Stomach (tissue), 9 donors: ENCODE data around the gene MRPL34. TPM values are rescaled to one million over a fixed set of nuclear protein-coding genes. Genes with fewer than 3 reads are reported as not detected.

Source experiments
- DNase-seq, 2 donors: peaks; one replicate each; pipeline versions ENCODE4 v3.0.0 to v3.0.0-alpha.2; 2013 to 2019
- H3K27ac ChIP-seq, 5 donors: fragments of 200-600 bp in 4 of 5; sonication (generic) in 4 of 5; one replicate each; pipeline ENCODE4 v1.5.1; 2013 to 2019; ENCODE audit warnings: mild to moderate bottlenecking in 1 of 5, moderate library complexity in 1 of 5
- H3K27me3 ChIP-seq, 3 donors: fragments of 200-600 bp; sonication (generic); one replicate each; pipeline ENCODE4 v1.5.1; 2017 to 2019; ENCODE audit warnings: mixed run types in 1 of 3
- H3K36me3 ChIP-seq, 4 donors: fragments of 200-600 bp; sonication (generic); 1 replicate in 3 of 4; 2 replicates in 1 of 4; pipeline ENCODE4 v1.5.1; 2016 to 2019
- H3K4me1 ChIP-seq, 4 donors: fragments of 200-600 bp; sonication (generic); one replicate each; pipeline ENCODE4 v1.5.1; 2016 to 2019
- H3K4me3 ChIP-seq, 4 donors: fragments of 200-600 bp; sonication (generic) in 3 of 4; one replicate each; pipeline ENCODE4 v1.5.1; 2016 to 2019; ENCODE audit warnings: mild to moderate bottlenecking in 1 of 4
- H3K9me3 ChIP-seq, 4 donors: fragments of 200-600 bp; sonication (generic); one replicate each; pipeline ENCODE4 v1.5.1; 2016 to 2019
- EP300 ChIP-seq: sonication (generic); formaldehyde crosslinking; IDR thresholded peaks from one replicate; pipeline ENCODE4 v1.6.1; 2017; ENCODE audit warnings: antibody characterized with exemption
- POLR2A ChIP-seq, 4 donors: fragments of 450-650 bp; IDR thresholded peaks; one replicate each; pipeline ENCODE4 v1.6.1; 2016; ENCODE audit warnings: antibody characterized with exemption in 4 of 4, control low read depth in 2 of 4, mild to moderate bottlenecking in 1 of 4, moderate library complexity in 1 of 4
- POLR2AphosphoS5 ChIP-seq, 3 donors: sonication (generic); formaldehyde crosslinking; IDR thresholded peaks; one replicate each; pipeline ENCODE4 v1.6.1; 2016; ENCODE audit warnings: antibody characterized with exemption in 3 of 3
- WGBS, 5 donors: extraction: QIAGEN DNeasy Blood & Tissue Kit in 3 of 5; methylation state at CpG; one replicate each; pipeline versions ENCODE4 v1.1.5 to v1.1.7; 2013 to 2018; 5-methylcytosine and 5-hydroxymethylcytosine counted together
- intact Hi-C: fragments of 100-400 bp; cut with DNase I; formaldehyde crosslinking; loops from one replicate; pipeline ENCODE4 v1.15.1; 2023; ENCODE audit warnings: low total_unique reads
- polyA plus RNA-seq, 3 donors: library from polyadenylated mRNA; stranded (reverse); fragments of 200-250 nt; gene quantifications; one replicate each; pipeline ENCODE4 v1.2.3, GENCODE V29; 2013
- total RNA-seq, 5 donors: library from RNA; depleted of rRNA; stranded (reverse); fragments of >200 nt; gene quantifications; one replicate each; pipeline versions ENCODE4 v1.1.0 to v1.2.3, GENCODE V29; 2014 to 2016
- TF ChIP-seq, protein P1 (sequence below), 7 experiments: fragments of 450-650 bp in 4 of 7; fragments of 200-600 bp in 3 of 7; sonication (generic) in 3 of 7; IDR thresholded peaks; one replicate each; pipeline ENCODE4 v1.5.1; 2016 to 2019; ENCODE audit warnings: antibody characterized with exemption in 7 of 7, control low read depth in 2 of 7, mild to moderate bottlenecking in 1 of 7
- donor health status: healthy with polysubstance abuse.
- donor health status: Bipolar disorder and iron deficiency.
- donor health status: healthy.

The MRPL34 gene
- total and polyA plus RNA-seq, 8 donors, result 6.6 to 200 (median 155) TPM

DNA sequence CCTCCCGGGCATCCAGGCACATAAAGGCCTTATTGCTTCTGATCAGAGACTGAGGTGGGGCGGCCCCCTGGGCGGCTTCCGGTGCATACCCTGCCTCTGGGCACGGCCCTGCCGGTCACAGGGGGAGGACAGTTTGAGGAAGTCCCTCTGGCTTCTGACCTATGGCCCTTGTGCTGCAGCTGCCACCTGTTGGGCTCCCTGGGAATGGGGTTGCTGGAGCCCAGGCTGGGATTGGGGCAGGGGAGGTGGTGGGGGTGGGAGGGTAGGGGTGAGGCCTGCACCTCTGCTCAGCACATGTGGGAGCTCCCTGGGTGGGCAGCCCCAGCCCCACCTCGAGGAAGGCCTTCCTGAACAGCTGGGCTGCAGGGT lies 18.3 kb downstream of the MRPL34 start:
- Histone ChIP-seq H3K27me3 (peaks cover 0 to 9% (median under 1%) of the 10 kb centered on the region in 3 donors), H3K4me3 (peak overlapping the region in 1 of 4 donors; percentile 3), H3K9me3 (no peaks in the 10 kb centered on the region), H3K36me3 (peaks cover 33 to 57% (median 48%) of the 10 kb centered on the region in 4 donors), H3K27ac (peak overlapping the region in 1 of 5 donors; percentile 4), H3K4me1 (peaks cover 11 to 29% (median 25%) of the 10 kb centered on the region in 4 donors)
- TF ChIP-seq POLR2A (IDR thresholded peaks at IDR 0.05) (no peak), POLR2AphosphoS5 (IDR thresholded peaks at IDR 0.05) (no peak), EP300 (no peak)
- TF ChIP-seq, protein P1, sequence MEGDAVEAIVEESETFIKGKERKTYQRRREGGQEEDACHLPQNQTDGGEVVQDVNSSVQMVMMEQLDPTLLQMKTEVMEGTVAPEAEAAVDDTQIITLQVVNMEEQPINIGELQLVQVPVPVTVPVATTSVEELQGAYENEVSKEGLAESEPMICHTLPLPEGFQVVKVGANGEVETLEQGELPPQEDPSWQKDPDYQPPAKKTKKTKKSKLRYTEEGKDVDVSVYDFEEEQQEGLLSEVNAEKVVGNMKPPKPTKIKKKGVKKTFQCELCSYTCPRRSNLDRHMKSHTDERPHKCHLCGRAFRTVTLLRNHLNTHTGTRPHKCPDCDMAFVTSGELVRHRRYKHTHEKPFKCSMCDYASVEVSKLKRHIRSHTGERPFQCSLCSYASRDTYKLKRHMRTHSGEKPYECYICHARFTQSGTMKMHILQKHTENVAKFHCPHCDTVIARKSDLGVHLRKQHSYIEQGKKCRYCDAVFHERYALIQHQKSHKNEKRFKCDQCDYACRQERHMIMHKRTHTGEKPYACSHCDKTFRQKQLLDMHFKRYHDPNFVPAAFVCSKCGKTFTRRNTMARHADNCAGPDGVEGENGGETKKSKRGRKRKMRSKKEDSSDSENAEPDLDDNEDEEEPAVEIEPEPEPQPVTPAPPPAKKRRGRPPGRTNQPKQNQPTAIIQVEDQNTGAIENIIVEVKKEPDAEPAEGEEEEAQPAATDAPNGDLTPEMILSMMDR (IDR thresholded peaks at IDR 0.05), result no peak
- 25 to 44% (median 30%) methylated on average over 1 to 7 of the region's 7 CpGs for WGBS, 5 donors
- peak in 1 of 2 donors; percentile 40 for DNase-seq
- intact Hi-C loops, result no loop called here

DNA sequence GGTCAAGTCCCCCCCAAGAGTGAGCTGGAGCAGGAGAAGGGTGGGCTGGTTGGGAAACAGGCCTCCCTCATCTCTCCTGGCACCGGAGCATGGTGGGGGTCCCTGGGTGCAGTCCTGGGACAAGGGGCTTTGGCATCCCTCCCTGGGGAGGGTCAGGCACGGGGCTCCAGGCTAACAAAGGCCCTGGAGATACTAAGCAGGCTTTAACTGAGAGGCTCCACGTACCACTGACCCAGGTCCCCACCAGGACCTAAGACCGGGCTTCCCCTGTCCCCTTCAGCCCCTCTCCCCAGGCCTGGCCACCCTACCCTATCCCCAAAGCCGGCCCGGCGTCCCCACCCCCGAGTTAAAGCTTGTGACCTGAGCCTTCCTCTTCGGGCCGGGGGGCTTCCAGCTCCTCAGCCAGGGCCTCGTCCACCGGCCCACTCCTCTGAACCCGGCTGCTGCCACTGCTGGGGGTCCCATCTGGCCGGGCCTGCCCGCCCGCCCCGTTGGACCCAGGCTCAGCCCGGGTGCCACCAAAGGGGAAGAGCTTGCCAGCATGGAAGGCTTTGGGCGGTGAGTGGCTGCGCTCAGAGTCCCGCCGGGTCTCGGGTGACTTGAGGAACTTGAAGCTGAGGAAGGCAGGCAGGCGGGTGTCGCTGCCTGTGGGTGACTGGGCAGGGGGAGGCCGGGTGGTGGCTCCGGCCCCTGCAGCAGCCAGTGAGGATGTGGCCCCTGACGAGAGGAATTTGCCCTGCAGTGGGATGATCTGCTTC lies 18.9 kb downstream of the MRPL34 start:
- H3K27ac ChIP-seq, result peak overlapping the region in 1 of 5 donors; percentile 4
- TF ChIP-seq, protein P1 (IDR thresholded peaks at IDR 0.05), result no peak
- TF ChIP-seq EP300, result no peak
- no peak for TF ChIP-seq POLR2AphosphoS5 (IDR thresholded peaks at IDR 0.05)
- no peak for TF ChIP-seq POLR2A (IDR thresholded peaks at IDR 0.05)
- no peak for DNase-seq
- peaks cover 0 to 15% (median 7%) of the 10 kb centered on the region in 3 donors for H3K27me3 ChIP-seq
- H3K4me3 ChIP-seq, result no peak overlapping the region
- intact Hi-C loops, result no loop called here
- H3K9me3 ChIP-seq, result no peaks in the 10 kb centered on the region
- H3K4me1 ChIP-seq, result peaks cover 15 to 35% (median 31%) of the 10 kb centered on the region in 4 donors
- WGBS, 5 donors, result 91 to 93% (median 91%) methylated on average over 11 to 28 of the region's 28 CpGs
- H3K36me3 ChIP-seq, result peaks cover 27 to 51% (median 43%) of the 10 kb centered on the region in 4 donors

DNA sequence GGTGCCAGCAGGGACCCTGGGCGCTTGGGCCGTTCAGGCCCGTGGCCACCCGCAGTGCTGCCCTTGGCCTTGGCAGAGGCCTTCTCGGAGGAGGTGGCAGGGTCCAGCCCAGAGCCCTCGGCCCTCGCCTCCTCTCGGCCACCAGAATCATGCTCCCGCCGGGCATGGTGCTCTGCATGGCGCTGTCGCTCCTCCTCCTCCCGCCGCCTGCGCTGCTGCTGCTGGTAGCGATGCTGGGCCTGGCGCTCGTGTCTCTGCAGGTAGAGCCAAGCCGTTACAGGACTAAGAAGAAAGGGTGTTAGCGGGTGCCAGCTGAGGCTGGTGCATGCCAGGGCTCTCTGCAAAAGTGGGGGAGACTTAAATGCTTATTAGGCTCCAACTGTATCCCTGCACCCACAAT lies 19.5 kb downstream of the MRPL34 start:
- peaks cover 21 to 45% (median 37%) of the 10 kb centered on the region in 4 donors for H3K36me3 ChIP-seq
- peak overlapping the region in 1 of 5 donors; percentile 1 for H3K27ac ChIP-seq
- no peak for DNase-seq
- 95 to 96% (median 96%) methylated on average over 15 to 20 of the region's 20 CpGs for WGBS, 5 donors
- peaks cover 15 to 37% (median 33%) of the 10 kb centered on the region in 4 donors for H3K4me1 ChIP-seq
- TF ChIP-seq EP300 (no peak), POLR2A (IDR thresholded peaks at IDR 0.05) (no peak), POLR2AphosphoS5 (IDR thresholded peaks at IDR 0.05) (no peak)
- TF ChIP-seq, protein P1 (IDR thresholded peaks at IDR 0.05), result no peak
- no peak overlapping the region for H3K4me3 ChIP-seq
- intact Hi-C loops, result no loop called here
- H3K9me3 ChIP-seq, result no peaks in the 10 kb centered on the region
- H3K27me3 ChIP-seq, result peaks cover 0 to 21% (median 11%) of the 10 kb centered on the region in 3 donors

DNA sequence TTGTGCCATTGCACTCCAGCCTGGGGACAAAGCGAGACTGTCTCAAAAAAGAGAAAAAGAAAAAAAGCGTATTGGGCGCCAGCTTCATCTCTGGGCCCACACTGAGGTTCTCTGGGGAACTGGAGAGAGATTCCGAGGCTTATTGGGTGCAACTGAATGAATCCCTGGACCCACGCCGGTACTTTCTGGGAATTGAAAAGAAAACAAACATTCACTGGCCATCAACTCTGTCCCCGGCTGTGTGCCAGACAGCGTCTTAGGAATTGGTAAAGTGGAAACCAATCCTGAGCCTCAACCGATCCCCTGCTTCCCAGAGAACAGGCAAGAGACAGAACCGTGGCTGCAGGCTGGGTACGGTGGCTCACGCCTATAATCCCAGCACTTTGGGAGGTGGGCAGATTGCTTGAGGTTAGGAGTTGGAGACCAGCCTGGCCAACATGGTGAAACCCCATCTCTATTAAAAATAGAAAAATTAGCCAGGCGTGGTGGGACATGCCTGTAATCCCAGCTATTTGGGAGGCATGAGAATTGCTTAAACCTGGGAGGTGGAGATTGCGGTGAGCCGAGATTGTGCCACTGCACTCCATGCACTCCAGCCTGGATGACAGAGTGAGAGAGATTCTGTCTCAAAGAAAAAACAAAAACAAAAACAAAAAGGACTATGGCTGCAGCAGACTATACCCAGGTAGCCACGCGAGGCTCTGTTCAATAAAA lies 20.4 kb downstream of the MRPL34 start:
- 72 to 81% (median 78%) methylated on average over 17 of the region's 17 CpGs for WGBS, 5 donors
- intact Hi-C loops, result no loop called here
- Histone ChIP-seq H3K27me3 (peaks cover 0 to 30% (median 11%) of the 10 kb centered on the region in 3 donors), H3K4me1 (peaks cover 15 to 37% (median 33%) of the 10 kb centered on the region in 4 donors), H3K9me3 (no peaks in the 10 kb centered on the region), H3K4me3 (no peak overlapping the region), H3K36me3 (peaks cover 13 to 37% (median 34%) of the 10 kb centered on the region in 4 donors), H3K27ac (no peak overlapping the region)
- TF ChIP-seq EP300, result no peak
- no peak for TF ChIP-seq POLR2AphosphoS5 (IDR thresholded peaks at IDR 0.05)
- TF ChIP-seq POLR2A (IDR thresholded peaks at IDR 0.05), result no peak
- TF ChIP-seq, protein P1 (IDR thresholded peaks at IDR 0.05), result no peak
- DNase-seq, result peak in 1 of 2 donors; percentile 40
